ENCODE data around the gene LSS. TPM values are rescaled to one million over a fixed set of nuclear protein-coding genes. Genes with fewer than 3 reads are reported as not detected.

LSS gene
- total and polyA plus RNA-seq, 2 experiments from 2014 or later: 86.9 to 112 TPM

- H3K36me3 ChIP-seq: peaks cover 18% of the 10 kb centered on the region
- no peak overlapping the region for H3K4me3 ChIP-seq
- H3K4me1 ChIP-seq (ENCODE audit: low read depth): no peaks in the 10 kb centered on the region
- no peaks in the 10 kb centered on the region for H3K27me3 ChIP-seq
- DNase-seq (ENCODE audit: low read depth in 1 of 2, low spot score in 1 of 2): no peak
- H3K9me3 ChIP-seq (ENCODE audit: low read depth): no peaks in the 10 kb centered on the region
- H3K27ac ChIP-seq: no peak overlapping the region
- TF ChIP-seq CTCF (IDR thresholded peaks at IDR 0.05; ENCODE audit: low read depth, low read length): no peak
Observed at GRCh38 chr21:46213620-46214286, 14.8 kb downstream of the LSS start.

GRCh38 chr21:46212721-46213484, 15.7 kb downstream of the LSS start:
- no peak for DNase-seq (ENCODE audit: low read depth in 1 of 2, low spot score in 1 of 2)
- H3K4me1 ChIP-seq (ENCODE audit: low read depth): no peaks in the 10 kb centered on the region
- no peaks in the 10 kb centered on the region for H3K9me3 ChIP-seq (ENCODE audit: low read depth)
- H3K27ac ChIP-seq: no peak overlapping the region
- no peak for TF ChIP-seq CTCF (IDR thresholded peaks at IDR 0.05; ENCODE audit: low read depth, low read length)
- no peak overlapping the region for H3K4me3 ChIP-seq
- H3K27me3 ChIP-seq: no peaks in the 10 kb centered on the region
- H3K36me3 ChIP-seq: peaks cover 18% of the 10 kb centered on the region

GRCh38 chr21:46211786-46212720, 16.5 kb downstream of the LSS start:
- no peak for TF ChIP-seq CTCF (IDR thresholded peaks at IDR 0.05; ENCODE audit: low read depth, low read length)
- Histone ChIP-seq H3K9me3 (ENCODE audit: low read depth) (no peaks in the 10 kb centered on the region), H3K27ac (no peak overlapping the region), H3K27me3 (no peaks in the 10 kb centered on the region), H3K4me1 (ENCODE audit: low read depth) (no peaks in the 10 kb centered on the region), H3K36me3 (peaks cover 19% of the 10 kb centered on the region), H3K4me3 (no peak overlapping the region)
- DNase-seq (ENCODE audit: low read depth in 1 of 2, low spot score in 1 of 2): no peak

GRCh38 chr21:46211376-46211775, 17.2 kb downstream of the LSS start:
- peaks cover 21% of the 10 kb centered on the region for H3K36me3 ChIP-seq
- DNase-seq (ENCODE audit: low read depth in 1 of 2, low spot score in 1 of 2): no peak
- no peaks in the 10 kb centered on the region for H3K27me3 ChIP-seq
- no peaks in the 10 kb centered on the region for H3K4me1 ChIP-seq (ENCODE audit: low read depth)
- no peak overlapping the region for H3K27ac ChIP-seq
- H3K9me3 ChIP-seq (ENCODE audit: low read depth): no peaks in the 10 kb centered on the region
- H3K4me3 ChIP-seq: no peak overlapping the region
- TF ChIP-seq CTCF (IDR thresholded peaks at IDR 0.05; ENCODE audit: low read depth, low read length): no peak

GRCh38 chr21:46210378-46211136, 18.0 kb downstream of the LSS start:
- Histone ChIP-seq H3K4me1 (ENCODE audit: low read depth) (no peaks in the 10 kb centered on the region), H3K27ac (no peak overlapping the region), H3K9me3 (ENCODE audit: low read depth) (no peaks in the 10 kb centered on the region), H3K27me3 (no peaks in the 10 kb centered on the region), H3K36me3 (peaks cover 25% of the 10 kb centered on the region), H3K4me3 (no peak overlapping the region)
- no peak for DNase-seq (ENCODE audit: low read depth in 1 of 2, low spot score in 1 of 2)
- TF ChIP-seq CTCF (IDR thresholded peaks at IDR 0.05; ENCODE audit: low read depth, low read length): no peak

Data from cardiac muscle cell (in vitro differentiated cells and primary cell).